GM11168 (cell line): Measurements from ENCODE around the gene FAM151A.

Source experiments
- in situ Hi-C: fragments of 300-500 bp; cut with MboI; formaldehyde crosslinking; loops from one replicate; pipeline ENCODE4 v1.12.0; 2022; ENCODE audit warnings: low sequenced_read_pairs; ENCODE audit not compliant: unreplicated experiment

Gene FAM151A

DNA sequence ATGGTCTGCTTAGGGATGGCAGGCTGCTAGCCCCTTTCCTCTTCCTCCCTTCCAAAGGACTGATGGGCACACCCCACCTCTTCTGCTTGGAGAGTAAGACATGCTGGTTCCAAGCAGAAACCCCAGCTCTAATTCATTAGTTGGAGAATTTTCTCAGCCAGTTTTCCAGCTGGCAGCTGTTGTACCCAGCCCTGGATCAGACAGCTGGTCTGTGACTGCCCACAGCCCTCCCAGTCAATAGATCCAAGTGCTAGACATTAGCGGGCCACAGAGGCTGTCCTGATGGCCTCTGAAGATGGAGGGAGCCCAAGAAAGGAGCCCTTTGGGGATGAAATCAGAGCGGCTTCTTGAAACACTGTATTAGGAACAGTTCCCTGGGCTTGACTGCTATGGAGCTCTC lies 39.5 kb downstream of the FAM151A start:
- in situ Hi-C loops = no loop called here

DNA sequence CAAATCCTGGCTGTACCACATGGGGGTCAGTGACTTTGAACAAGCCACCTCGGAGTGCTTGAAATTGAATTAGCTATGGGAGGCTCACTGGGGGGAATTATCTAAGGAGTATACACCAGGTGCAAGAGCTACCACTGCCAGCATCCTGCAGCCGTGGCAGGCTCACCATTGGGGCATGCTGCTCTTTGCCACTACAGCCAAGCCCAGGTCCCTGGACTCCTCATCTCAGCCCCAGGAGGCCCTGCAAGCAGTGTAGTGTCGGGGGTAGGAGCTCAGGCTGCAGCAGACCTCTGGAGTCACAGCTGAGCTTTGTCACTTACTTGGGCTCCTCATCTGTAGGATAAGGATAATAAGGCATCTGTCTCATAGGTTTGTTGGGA lies 40.0 kb downstream of the FAM151A start:
- in situ Hi-C loops = no loop called here

DNA sequence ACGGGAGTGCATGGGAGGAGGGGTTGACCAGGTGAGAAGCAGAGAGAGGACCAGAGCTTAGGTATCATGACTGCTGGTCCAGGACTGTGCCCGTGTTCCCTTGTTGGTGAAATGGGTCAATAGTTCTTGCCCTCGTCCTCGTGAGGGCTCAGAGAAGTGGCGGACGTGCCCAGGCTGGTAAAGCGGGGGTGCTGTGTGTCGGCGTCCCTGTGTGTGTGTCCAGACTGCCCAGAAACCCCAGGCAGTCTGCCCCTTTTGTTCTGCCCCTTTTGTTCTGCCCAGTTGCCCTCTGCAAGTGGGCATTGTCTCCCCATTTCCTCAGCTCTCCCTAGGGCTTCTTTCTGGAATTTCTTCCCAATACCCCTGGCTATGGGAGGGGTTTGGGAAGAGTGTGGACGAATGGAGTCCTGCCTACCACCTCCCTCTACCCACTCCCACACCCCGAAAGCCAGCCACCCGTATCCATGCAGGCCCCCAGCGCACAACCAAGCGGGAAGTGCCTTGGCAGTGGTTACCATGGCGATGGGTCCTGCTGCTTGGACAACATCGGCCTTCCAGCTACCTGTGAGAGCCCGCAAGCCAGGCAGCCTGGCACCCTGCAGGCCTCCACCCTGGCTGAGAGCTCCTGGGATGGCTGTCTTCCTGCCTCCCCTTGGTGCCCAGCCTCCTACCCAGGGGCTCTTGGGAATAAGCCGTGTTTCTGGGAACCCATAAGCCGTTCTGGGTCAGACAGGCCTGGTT lies 40.6 kb downstream of the FAM151A start:
- in situ Hi-C loops = no loop called here

DNA sequence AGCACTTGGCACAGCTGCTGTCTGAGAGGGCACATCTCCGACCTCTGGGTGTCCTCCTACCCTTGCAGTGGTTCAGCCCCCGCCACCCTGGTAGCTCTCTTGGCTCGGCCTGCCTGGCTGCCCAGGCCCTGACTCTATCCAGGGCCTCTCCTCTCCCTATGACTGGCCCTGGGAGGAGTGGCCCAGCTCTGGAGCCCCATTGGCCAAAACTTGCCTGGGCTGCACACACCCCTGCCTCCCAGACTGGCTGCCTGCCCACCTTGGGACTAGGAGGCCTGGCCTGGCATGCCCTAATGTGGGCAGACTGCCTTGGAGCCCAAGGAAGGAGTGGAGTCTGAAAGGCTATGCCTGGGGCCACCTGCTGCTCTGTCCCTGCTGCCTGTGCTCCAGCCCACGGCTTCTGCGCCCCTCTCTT lies 41.7 kb downstream of the FAM151A start:
- in situ Hi-C loops = no loop called here

DNA sequence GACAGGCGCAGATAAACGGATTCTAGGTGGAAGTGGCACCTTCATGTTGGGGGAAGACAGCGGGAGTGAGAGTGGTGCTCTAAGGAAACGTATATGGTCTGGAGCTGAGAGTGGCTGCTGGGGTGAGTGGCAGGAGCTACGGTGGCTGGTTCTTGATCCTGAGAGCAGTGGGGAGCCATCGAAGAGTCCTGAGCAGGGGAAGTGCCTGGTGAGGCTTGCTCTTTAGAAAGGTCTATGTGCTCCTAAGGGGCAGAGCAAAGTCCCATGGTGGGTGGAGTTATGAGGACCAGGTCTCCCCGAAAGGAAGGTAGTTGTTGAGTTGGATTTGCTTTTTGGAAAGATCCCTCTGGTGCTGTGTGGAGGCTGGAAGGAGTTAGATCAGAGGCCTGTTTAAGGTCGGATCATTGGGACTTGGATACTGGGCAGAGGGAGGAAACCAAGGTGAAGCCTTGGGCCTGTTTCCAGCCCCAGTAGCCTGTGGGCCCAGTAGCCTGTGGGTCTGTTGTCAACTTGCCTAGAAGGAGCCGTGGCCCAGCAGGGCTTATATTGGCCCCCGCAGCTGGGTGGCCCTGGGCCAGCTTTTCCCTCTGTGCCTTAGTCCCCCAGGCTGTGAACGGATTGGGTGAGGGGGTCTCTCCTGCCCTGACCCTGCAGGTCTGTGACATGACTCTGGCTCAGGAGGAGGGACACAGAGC lies 42.3 kb downstream of the FAM151A start:
- in situ Hi-C loops = no loop called here

DNA sequence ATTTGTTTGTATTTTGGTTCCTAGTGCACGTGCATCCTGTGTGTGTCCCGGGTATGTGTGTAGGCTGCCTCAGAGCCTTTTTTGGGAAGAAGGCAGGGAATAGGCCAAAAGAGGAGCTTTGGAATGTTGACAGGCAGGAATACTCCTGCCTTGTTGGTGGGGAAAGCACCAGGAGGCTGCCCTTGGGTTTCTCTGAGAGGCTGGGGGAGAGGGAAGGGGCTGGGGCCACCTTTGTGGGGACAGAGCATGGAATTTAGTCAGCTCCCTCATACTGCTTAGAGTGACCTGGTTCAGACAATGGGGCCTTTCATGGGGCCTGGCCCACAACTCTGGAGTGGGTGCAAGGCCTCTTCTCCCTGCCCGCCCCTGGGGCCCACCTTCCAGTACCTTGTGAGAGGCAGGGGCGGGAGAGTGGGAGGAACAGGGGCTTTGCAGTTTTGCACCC lies 44.0 kb downstream of the FAM151A start:
- in situ Hi-C loops = no loop called here

DNA sequence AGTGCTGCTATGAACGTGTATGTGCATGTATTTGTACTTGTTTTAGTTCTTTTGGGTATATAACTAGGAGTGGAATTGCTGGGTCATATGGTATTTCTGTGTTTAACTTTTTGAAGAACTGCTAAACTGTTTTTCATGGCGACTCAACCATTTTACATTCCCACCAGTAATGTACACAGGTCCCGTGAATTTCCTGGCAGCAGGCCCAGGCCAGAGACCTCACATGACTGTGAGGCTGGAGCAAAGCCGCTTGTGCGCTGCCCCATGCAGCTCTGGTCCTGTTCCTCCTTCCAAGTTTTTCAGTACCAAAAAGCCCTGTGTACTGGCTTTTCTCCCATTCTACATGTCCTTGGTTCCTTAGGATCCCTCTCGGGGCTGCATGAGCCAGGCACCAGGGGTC lies 45.7 kb downstream of the FAM151A start:
- in situ Hi-C loops = no loop called here

DNA sequence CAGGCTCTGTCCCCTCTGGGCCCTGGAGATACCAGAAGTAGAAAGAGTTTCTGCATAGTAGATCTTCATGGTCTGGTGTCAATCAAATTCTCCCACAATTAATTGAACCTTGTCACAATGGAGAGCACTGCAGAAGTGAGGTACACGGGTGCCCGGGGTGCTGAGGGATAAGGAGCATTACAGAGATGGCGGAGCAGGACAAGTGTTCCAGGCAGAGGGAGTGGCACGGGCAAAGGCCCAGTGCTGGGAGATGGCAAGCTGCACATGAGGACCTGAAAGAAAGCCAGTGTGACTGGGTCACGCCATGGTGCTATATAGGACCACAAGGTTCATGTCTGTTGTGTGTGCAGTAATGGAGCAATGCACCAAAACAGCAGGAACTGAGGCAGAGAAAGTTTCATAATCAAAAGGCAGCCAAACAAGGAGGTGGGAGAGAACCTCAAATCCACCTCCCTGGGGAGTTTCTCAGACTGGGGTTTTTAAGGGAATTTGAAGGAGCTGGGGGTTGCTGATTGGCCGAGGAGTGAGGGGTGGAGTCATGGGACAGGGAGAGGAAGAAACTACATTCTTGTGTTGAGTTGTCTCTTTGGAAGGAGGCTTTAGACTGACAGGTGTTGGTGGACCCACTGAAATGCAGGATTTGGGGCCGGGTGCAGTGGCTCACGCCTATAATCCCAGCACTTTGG lies 47.6 kb downstream of the FAM151A start:
- in situ Hi-C loops = no loop called here

DNA sequence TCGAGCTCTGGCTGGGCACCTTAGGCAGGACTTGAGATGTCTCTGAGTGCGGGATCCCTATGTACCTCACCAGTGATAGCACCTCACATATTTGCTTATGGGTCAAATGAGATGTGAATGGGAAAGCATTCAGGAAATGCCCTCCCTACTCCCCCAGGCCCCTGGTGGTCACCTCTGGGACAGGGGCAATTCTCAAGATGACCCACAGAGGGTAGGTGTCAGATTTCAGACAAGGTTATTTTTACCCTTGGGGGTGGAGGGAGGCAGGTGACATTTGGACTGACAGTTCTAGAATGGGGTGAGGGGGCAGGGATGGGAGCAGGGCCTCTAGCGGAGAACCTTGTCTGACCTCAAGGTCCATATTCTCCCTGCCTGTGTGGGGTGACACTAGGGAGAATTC lies 48.2 kb downstream of the FAM151A start:
- in situ Hi-C loops = no loop called here

DNA sequence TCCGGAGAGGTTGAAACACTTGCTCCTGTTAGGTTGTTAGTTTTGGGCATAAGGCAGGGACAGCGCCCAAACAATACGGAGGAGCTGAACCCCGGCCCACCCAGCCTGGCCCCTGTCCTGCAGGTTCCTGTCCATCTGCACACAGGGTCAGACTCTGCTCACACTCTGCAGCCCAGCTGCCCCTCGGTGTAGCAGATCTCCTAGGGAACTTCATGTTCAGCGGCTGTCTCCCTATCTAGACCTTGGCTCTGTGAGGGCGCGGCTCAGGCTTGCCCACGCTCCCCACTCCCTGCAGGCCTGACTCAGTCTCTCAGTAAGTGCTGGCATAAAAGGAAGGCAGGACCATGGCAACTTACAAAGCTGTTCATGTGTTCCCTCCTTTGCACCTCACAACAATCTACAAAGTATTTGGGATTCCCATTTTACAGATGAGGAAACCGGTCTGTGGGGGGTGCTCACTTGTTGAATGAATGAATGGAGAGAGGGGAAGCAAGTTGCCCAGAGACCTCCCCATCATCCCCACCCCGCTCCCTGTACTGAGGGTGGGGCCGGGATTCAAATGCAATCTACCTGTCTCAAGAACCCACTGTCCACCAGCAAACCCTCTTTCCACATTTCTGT lies 49.1 kb downstream of the FAM151A start:
- in situ Hi-C loops = no loop called here

DNA sequence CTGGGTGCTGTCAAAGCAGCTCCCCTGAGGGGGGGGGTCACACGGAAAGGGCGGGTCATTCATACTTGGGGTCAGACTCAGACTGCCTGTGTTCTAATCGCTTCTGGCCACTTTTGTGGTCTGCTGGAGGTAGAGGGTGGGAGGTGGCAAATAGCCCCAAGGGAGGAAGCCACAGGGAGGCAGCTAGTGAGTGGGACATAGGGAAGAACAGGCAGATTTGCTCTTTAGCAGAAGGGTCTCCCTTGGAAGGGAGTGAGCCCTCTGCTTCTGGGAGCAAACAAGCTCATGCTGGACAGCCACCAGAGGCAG lies 50.8 kb downstream of the FAM151A start:
- in situ Hi-C loops = no loop called here

DNA sequence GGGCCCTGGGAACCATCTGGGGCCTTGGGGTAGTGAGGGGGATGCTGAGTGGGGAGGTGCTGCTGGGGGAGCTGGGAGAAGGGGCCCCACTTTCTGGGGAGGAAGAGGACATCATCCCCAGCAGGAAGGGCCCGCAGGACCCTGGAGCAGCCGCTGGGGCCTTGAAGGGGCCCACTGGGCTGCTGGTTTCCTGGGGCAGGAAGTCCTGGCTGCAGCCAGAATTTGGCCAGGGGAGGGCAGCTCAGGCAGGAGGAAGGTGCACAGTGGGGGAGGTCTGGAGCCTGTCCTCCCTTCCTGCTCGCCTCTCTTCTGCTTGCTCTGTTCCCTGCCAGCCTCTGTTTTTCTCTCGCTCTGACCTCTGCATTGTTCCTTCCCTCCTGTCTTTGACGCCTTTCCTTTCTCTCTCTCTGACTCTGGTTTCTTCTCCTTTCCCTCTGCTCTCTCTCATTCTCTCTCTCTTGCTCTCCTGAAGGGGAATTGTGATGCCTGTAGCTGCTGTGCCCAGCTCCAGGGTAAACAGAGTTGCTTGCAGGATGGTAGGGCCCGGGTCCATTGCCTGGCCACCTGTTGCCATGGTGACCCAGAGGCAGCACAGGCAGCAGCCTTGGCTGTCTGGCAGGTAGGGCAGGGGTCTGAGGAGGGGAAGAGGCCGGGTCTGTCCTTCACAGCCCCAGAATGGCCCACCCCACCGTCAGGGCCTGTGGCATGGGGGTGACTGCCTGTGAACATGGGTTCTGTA lies 51.4 kb downstream of the FAM151A start:
- in situ Hi-C loops = no loop called here

DNA sequence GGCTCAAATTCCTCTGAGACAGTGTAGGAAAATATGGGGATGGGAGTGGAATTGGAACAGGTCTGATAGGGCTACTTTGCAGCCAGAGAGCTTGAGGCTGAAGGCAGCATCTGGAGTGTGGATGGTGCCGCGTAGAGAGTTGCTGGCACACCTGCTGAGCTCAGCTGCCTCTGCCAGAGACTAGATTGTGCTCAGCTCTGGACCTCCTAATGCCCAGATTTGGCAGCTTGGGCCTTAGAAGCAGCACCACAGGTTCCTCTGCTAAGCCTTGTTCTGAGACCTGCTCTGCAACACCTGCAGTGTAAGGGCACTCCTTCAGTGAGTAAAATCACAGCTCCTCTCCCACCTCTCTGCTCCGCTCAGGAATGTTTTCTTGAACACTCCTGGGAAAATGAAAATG lies 52.0 kb downstream of the FAM151A start:
- in situ Hi-C loops = no loop called here

DNA sequence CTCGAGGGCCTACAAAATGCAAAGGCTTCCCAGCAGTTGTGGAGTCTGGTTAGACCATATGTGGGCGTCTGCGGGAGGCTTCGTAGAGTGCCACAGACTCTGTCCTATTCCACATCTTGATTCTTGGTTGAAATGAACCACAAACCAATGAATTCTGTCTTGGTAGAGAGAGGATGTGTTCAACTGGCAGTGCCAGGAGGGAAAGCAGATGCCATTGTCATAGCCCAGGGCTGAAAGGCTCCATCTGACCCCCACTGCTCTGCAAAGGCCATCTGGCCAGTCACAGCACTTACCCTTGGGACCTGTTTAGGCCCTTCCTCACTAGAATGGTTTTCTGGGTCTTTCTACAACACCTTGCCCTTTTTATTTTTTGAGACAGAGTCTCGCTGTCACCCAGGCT lies 53.2 kb downstream of the FAM151A start:
- in situ Hi-C loops = no loop called here

DNA sequence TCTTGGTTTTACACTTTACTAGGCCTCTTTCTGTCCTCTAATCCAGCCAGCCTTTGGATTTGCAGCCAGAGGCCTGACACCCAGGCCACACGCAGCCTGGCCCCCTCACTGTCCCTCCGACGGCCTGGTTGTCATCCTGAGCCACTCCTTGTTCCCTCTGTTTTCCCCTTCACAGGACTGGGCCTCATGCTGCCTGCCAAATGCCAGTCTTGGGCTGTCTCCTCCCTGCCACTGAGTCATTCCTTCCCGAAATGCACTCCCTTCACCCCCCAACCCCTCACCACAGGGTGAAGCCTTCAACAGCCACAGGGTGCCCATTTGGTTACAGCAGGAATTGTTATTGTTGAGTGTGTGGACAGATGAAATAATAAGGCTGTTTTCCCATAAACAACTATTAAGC lies 54.0 kb downstream of the FAM151A start:
- in situ Hi-C loops = no loop called here

DNA sequence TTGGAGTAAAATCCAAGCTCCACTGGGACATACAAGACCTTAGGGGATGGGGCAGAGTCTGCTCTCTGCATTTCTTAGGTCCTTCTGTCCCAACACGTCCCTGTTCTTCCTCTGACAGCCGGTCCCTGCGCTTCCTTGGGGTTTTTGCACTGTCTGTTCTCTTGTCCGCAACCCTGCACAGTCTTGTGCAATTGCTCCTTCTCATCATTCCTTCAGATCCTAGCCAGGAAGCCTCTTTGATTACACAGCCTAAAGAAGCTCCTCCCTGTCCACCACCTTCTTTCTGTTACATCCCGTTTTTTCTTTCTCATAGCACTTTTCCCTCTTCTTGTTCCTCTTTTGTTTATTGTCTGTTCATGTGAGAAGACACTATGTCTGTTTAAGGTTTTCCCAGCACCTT lies 55.4 kb downstream of the FAM151A start:
- in situ Hi-C loops = no loop called here

DNA sequence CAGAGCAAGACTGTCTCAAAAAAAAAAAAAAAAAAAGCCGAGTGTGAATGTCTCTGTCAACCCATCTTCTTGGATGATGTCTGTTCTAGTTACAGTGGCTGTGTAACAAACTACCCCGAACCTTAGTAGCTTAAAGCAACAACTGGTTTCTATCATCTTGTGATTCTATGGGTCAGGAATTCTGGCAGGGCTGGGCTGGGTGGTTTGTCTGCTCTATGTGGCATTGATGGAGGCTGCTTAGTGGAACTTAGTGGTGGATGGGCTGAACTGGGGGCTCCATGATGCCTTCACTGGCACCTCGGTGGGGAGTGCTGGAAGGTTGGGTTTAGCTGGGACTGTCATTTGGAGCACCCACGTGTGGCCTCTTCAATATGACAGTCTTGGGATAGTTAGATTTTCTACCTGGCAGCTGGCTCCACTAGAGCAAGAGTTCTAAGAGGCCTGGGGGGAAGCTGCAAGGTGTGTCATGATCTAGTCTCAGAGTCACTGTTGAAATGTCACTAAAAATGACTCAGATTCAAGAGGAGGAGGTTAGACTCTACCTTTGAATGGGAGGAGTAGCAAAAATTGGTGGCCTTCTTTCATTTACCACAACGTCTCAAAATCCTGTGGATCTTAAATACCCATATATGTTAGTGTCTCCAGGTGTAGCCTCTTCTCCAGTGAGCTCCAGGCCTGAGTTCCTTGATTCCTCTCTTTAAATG lies 56.7 kb downstream of the FAM151A start:
- in situ Hi-C loops = no loop called here

DNA sequence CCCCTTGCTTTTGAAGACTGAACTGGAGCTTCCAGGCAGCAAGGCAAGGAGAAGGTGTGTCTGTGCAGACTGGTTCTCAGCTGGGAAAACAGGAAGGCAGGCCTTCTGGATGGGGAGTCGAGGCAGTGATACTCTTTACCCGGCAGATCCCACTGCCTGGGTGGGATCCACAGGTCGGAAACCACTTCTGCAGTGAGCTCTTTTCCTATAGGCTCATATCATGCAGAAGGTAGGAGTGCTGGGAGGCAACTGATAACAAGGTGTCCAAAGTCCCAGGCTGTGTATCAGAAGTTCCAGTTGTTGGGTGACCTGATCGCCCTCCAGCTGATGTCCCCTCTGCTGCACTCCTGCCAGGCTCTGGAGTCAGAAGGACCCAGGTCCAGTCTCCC lies 58.2 kb downstream of the FAM151A start:
- in situ Hi-C loops = no loop called here

DNA sequence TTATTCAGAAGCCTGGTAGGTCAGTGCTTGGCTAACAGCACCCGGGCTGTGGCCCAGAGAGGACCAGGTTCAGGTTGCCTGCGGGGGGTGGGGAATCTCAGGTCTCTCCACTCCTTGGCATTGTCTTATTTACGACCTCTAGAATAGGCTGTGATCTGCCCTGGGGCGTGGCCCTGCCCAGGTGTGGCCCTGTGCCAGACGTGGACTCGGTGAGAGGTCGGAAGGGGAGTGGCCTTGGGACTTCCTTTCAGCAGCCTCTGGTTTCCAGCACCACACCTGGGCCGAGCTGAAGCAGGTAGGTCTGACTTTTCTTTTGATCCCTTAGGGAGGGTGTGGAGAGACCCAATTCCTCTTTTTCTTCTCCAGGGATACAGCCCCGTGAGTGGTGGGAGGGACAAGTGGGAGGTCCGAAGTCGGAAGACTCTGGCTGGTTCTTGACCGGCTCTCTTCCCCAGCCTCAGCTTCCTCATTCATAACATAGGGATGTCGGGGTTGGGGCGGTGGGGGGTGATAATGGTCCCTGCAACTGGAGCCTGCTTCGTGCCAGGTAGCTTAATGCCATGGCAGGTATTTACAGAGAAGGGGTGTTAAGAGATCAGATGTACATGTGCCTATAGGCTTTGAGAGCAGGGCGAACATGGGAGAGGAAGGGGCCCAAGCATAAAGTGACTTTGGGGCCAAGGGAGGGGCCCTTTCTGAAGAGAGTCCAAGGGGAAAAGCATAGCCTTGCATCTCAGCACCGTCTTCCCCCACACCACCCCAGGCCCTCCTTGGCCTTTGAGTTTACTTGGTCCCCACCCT lies 58.8 kb downstream of the FAM151A start:
- in situ Hi-C loops = no loop called here
